Gastroesophageal sphincter (tissue), 3 donors: Measurements from ENCODE around the gene SV2C.

Experiments used
- CTCF ChIP-seq, 4 experiments: fragments of 200-600 bp in 2 of 4; fragments of 450-650 bp in 2 of 4; sonication (generic) in 1 of 4; IDR thresholded peaks; one replicate each; pipeline ENCODE4 v1.5.1; 2017 to 2019; ENCODE audit warnings: antibody characterized with exemption in 4 of 4, mild to moderate bottlenecking in 2 of 4, moderate library complexity in 2 of 4
- EP300 ChIP-seq: sonication (generic); formaldehyde crosslinking; IDR thresholded peaks from one replicate; pipeline ENCODE4 v1.6.1; 2017; ENCODE audit warnings: antibody characterized with exemption, mild to moderate bottlenecking
- POLR2A ChIP-seq, 2 donors: fragments of 450-650 bp; IDR thresholded peaks; one replicate each; pipeline ENCODE4 v1.6.1; 2017; ENCODE audit warnings: antibody characterized with exemption in 2 of 2, mild to moderate bottlenecking in 2 of 2, moderate library complexity in 1 of 2

DNA sequence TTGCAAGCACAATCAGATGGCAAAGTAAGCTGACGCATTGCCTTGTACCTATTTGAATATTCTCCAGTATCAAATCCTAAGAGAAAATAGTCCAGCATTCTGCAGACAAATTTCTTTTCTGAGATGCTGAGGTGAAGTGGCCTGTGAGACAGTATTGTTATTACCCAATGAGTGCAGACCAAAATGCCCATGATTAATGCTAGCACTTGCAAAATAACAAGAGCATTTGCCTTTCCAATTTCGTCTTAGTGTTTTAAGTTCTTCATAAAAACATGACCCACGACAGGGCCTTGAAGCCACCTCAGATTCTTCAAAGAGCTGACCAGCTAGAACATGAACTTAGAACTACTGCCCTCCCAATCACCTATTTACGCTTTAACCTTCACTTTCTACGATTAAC, 317.3 kb downstream of the SV2C start:
- TF ChIP-seq CTCF (IDR thresholded peaks at IDR 0.05) (no peak), EP300 (no peak), POLR2A (IDR thresholded peaks at IDR 0.05) (no peak)
